8988T (cell line): ENCODE data around the gene ELP5.

Experiments
- DNase-seq: peaks from one replicate; pipeline ENCODE4 v3.0.0; 2011

The ELP5 gene

GRCh38 chr17:7290166-7290565, 38.2 kb downstream of the ELP5 start:
- no peak for DNase-seq

DNA sequence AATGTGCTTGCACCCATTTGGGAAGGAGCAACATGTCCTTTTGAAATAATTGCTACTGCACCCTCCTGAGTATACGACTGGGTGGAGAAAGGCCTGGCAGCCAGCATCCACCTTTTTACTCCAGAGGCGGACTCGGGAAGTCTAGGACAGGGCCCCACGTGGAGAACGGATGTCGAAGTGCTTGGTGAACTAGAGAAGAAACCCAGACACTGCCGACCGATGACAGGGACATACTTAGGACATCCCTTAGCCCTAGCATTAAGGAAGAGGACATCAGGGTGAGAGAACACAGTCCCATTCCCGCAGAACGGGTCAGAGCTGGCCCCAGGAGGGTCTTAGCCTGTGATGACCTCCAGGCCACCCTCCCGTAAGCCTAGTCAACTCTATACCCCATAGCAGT, 38.7 kb downstream of the ELP5 start:
- DNase-seq, result no peak

- peak; percentile 13 for DNase-seq
Measured at GRCh38 chr17:7292194-7292593, 40.2 kb downstream of the ELP5 start.

GRCh38 chr17:7292729-7293128, 40.7 kb downstream of the ELP5 start:
- peak; percentile 25 for DNase-seq

DNA sequence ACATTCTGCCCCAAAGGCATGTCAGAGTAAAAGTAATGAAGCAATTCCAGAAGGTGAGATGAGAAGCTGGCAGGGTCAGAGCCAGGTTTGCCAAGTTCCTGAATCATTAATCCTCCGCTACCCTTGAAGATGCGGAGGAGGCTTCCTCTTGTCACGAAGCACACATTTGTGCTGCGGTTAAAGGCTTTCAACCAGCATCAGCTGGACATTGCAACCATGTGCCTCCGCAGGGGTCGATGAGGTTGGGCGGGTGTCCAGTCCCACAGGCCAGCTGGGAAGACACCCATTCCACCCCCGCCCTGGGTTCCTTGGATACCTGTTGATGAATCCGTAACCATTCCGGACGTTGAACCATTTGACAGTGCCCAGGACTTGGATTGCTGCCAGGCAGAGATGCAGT, 41.1 kb downstream of the ELP5 start:
- peak; percentile 20 for DNase-seq

DNA sequence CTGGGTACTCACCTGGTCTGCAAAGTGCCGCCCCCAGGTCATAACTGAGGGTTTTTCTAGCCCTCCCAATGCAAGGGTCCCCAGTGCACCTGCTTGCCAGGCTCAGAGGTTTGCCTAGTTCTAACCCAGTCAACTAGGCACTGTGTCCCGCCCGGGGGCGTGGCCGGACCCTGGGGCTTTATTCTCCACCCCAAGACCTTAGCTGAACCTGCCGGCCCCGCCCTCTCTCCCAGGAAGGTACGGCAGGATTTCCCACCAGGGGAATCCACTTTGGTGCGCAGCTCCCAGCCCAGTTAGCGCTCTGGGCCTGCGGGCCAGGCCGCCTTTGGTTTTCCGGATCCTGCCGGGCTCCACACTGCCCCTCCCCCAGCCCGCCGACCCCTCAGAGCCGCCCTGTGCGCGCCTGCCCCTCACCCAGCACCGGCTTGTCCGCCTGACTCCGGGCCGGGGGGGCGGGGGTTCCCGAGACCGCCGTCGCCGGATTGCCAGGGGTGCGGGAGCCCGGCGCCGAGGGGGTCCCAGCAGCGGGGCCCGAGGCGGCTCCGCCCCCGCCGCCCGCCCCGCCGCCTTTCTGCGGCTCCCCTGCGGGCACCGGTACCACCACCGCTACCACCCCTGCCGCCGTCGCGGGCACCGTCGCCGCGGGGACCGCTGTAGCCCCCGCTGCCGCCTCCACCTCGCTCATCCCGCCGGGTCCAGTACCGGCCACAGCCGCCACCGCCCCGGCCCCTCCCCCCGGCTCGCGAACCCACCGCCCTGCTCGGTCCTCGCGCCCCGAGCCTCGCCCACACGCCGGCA, 42.0 kb downstream of the ELP5 start:
- peak; percentile 17 for DNase-seq

DNA sequence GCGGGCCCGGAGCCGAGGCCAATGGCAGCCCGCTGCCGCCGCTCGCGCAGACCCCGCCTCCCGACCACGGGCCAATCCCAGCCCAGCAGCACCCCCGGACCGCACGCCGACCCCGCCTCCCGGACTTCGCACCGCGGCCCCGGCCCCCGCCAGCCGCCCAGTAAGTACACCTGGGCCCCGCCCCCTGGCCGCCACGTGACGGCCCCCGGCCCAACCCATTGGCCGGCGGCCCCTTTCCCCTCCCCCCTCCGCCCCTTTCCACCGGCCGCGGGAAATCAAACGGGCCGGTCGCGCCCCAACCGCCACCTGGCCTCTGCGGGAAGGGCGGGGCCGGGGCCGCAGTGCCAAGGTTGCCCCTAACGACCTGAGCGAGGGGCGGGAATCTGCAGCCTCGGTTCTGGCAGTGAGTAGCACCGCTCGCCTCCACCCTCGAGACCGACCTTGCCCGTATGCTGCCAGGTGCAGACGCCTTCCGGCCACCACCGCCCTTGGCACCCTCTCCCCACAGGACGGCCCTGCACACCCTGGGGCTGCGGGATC, 42.7 kb downstream of the ELP5 start, which contains the start of gene YBX2:
Gene YBX2 (minus strand): TSS at position 26 of the 540 bp plus-strand sequence. CDS start 139 bp downstream, outside the sequence.
- peak; percentile 73 for DNase-seq

DNA sequence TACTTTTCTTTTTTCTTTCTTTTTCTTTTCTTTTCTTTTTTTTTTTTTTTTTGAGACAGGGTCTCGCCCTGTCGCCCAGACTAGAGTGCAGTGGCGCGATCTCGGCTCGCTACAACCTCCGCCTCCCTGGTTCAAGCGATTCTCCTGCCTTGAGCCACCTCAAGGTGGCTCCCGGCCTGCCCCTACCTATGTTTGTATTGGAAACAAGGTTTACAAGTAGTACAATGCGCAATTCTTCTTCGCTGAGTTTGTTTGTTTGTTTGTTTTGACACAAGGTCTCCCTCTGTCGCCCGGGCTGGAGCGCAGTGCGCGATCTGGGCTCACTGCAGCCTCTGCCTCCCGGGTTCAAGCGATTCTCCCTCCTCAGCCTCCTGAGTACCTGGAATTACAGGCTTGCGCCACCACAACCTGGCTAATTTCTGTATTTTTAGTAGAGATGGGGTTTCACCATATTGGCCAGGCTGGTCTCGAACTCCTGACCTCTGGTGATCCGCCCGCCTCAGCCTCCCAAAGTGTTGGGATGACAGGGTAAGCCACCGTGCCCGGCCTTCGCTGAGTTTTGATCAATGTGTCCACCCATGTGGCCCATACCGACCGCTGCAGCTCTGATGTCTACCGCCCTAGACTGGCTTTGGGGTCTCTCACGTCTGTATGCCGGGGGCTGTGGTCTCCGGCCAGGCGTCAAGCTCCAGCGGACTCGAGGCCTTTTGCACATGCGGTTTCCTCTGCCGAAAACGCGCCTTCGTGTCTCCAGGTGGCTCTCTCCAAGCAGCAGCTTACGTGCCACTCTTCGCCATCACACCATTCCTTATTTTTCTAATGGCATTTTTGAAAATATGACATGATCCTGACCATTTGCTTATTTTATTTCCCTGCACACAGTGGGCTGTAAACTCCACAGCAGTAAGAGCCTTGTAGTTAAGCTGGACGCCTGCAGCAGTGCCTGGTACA, 43.5 kb downstream of the ELP5 start:
- DNase-seq, result peak; percentile 6

DNA sequence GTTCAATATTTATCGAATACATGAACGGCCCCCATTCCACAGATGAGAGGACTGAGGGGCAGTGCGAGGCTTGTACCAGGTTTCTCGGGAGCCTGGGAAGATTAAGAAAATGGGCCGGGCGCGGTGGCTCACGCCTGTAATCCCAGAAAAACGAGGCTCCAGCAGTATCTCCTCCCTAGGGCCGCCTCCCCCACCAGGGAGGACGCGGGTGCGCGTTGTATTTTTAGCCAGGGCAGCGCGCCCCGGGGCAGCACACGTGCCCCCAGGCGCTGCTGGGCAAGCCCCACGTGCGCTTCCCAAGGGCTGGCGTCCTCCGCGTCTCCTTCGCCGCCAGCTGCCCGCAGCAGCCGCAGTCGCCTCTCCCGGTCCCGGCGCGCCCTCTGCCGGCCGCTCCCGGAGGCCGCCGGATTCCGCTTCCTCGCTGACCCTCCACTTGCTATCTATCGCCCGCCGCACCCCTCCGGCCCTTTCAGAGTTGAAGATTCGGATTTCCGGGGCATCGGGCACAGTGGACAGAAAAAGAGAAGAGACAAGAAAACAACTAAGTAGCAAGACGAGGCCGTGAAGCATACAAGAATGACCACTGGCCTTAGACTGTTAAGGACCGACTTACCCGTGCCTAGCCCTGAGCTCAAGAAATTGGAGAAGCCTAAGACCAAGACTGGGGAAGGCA, 44.3 kb downstream of the ELP5 start:
- peak; percentile 89 for DNase-seq

GRCh38 chr17:7304179-7304578, 52.2 kb downstream of the ELP5 start:
- no peak for DNase-seq

GRCh38 chr17:7306911-7307685, 55.1 kb downstream of the ELP5 start, which contains the start of gene EIF5A:
Gene EIF5A, plus strand, starts transcription at chr17:7307628. Its CDS starts 2,008 bp downstream, at chr17:7309636.
- peak; percentile 92 for DNase-seq

DNA sequence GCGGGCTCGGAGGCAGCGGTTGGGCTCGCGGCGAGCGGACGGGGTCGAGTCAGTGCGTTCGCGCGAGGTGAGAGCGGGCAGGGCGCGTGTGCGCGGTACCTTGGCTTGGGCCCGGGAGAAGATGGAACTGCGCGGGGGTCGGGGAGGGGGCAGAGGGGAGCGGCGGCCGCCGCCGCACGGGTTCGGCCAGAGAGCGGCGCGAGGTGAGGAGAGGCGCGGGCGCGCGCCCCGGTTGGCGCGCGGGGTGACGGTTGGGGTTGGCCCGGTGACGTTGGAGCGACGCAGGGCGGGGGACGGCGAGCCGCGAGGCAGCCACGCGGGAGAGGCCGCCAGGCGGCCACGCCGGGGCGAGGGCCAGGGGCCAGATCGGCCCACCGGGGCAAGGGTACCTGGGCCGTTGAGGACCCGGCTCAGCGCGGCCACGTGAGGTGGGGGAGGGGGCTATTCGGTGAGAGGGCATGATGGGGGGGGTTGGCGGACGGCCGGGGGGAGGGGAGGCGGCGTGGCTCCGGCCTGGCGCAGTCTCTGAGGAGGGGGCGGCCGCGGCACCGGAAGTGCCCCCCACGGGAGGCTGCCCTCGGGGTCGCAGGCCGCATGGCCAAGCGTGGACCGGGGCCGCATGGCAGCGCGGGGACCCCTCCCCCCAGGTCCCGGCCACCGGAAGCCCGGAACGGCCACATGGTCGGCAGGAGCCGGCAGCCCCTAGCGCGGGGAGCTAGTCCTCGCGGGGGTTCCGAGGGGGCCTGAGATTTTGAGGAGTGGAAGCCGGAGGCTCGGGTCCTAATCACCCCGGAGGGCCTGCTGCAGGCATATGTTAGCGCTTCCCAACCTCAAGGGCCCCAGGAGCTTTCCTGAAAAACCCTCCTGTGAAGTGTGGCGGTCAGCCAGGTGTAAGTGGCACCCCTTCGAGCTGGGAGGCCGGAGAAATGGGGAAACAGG, 55.9 kb downstream of the ELP5 start:
- no peak for DNase-seq

GRCh38 chr17:7308625-7309433, 56.8 kb downstream of the ELP5 start:
- peak; percentile 60 for DNase-seq
